T-helper 9 cell (primary cell): ENCODE results near the gene GARRE1.
"Not testable (repeated sequence)": the region's sequence is repeated elsewhere in the genome, so short reads cannot be mapped to it uniquely, and the experiment has no call there.

Source experiments
- DNase-seq: peaks from one replicate; pipeline ENCODE4 v3.0.0-alpha.2; 2020
- total RNA-seq, 2 donors: gene quantifications; one replicate each; lab custom pipeline; 2026; lab: John Stamatoyannopoulos, UW

Gene GARRE1, protein sequence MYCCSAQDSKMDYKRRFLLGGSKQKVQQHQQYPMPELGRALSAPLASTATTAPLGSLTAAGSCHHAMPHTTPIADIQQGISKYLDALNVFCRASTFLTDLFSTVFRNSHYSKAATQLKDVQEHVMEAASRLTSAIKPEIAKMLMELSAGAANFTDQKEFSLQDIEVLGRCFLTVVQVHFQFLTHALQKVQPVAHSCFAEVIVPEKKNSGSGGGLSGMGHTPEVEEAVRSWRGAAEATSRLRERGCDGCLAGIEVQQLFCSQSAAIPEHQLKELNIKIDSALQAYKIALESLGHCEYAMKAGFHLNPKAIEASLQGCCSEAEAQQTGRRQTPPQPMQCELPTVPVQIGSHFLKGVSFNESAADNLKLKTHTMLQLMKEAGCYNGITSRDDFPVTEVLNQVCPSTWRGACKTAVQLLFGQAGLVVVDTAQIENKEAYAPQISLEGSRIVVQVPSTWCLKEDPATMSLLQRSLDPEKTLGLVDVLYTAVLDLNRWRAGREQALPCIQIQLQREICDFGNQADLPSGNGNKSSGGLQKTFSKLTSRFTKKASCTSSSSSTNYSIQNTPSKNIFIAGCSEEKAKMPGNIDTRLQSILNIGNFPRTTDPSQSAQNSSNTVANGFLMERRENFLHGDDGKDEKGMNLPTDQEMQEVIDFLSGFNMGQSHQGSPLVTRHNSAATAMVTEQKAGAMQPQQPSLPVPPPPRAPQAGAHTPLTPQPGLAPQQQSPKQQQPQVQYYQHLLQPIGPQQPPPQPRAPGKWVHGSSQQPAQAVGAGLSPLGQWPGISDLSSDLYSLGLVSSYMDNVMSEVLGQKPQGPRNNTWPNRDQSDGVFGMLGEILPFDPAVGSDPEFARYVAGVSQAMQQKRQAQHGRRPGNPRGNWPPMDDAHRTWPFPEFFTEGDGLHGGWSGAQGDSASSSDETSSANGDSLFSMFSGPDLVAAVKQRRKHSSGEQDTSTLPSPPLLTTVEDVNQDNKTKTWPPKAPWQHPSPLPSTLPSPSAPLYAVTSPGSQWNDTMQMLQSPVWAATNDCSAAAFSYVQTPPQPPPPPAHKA (N-terminal part only)
- total RNA-seq, result 78.4 to 79.9 reads per million in 2 donors

DNA sequence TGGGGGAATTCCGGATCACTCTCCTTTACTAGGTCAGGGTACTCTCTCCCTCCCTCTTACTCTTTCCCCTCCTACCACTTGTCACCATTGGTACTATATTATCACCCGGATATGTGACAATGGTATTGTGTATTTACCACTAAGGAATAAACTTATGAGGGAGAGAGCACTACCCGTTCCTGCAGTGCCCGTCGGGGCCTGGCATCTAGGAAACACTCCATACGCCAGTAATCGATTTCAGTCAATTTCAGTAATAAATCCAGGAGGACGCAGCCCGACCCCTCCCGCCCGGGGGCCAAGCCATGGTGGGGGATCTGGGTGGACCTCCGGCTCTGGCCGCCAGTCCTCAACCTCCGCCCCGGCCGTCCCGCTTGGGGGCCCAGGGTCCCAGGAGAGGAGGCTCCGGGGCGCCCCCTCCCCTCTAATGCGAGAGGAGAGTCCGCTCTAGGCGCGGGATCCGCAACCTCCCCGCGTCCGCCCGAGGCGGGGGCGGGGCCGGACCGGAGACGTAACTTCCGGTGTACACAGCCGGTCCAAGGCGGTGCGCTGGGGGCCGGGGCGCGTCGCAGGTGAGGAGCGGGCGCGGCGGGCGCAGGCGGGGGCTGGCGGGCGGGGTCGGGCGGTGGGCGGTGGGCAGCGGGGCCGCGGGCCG, at the start of gene GARRE1:
GARRE1 (plus strand) TSS at position 509 of the 652 bp plus-strand sequence. CDS start 45,920 bp downstream, outside the sequence.
- peak; percentile 83 for DNase-seq

DNA sequence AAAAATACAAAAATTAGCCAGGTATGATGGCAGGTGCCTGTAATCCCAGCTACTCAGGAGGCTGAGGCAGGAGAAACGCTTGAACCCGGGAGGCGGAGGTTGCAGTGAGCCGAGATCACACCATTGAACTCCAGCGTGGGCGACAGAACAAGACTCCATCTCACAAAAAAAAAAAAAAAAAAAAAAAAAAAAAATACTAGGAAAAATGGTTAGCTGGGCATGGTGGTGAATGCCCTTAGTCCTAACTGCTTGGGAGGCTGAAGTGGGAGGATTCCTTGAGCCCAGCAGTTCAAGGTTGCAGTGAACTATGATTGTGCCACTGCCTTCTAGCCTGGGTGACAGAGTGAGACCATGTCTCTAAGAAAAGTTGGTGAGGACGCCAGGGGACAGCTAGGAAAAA, 49.0 kb upstream of the GARRE1 start:
- DNase-seq, result not testable (repeated sequence)

DNA sequence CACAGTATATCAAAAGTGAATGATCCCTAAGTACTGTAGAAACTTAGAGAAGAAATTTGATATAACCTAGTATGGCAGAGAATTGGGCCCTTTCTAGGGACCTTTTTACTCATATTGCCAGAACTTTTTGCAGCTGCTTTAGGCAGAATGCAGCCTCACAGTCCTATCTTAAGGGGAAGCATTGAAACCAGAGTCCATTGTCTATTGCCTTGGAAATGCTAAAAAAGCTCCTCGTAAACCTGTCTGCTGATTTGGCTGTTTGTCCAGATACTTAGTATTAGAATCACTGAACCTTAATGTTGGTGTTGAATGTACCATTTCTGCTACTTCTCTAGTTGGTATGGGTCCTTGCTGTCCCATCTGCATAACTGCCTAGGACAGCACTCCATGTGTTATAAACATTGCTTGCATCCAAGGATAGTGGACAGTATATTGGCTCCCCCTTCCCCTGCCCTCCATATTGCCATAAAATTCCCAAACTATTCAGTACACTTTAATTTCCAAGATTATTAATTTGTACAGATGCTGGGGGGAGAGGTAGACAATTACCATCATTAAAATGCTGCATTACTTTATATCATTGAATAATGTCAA, 46.0 kb upstream of the GARRE1 start:
- DNase-seq, result no peak

DNA sequence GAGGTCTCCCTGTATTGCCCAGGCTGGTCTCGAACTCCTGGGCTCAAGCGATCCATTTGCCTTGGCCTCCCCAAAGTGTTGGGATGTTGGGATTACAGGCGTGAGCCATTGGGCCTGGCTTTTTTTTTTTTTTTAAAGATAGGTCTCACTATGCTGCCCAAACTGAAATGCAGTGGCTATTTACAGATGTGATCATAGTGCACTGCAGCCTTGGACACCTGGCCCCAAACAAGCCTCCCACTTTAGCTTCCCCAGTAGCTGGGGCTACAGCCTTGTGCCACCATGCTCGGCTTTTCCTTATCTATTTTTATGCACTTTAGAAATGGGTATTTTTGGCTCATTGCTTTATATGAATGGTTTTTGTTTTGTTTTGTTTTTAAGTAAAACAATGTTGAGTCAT, 44.6 kb upstream of the GARRE1 start:
- no peak for DNase-seq

DNA sequence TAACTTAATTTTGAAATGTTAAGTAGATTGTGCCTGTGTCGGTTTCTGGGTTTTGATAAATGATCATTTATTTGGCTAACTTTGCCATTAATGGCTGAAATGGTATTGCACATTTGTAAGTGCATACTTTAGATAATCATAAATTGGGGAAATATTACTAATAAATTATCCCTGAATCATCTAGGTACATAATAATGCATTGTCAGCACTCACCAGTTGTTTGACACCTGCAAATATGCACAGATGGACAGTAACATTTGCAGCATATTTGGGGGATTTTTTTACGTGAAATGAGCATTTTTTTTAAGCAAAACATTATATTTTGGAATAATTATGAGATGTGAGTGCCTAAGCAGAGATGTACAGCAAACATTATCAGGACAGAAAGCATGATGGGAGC, 41.1 kb upstream of the GARRE1 start:
- no peak for DNase-seq

DNA sequence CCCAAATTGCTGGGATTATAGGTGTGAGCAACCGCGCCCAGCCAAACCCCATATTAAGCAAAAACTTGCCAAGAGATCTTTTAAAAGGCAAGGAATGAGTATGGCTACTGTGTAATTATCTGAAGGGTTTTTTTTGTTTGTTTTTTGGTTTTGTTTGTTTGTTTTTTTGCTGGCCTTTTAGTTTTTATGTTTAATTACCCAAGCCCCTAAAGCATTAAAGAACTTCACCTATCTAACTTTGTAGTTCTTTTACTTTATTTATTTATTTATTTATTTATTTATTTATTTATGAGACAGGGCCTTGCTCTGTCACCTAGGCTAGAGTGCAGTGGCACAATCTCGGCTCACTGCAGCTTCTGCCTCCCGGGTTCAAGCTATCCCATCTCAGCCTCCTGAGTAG, 40.3 kb upstream of the GARRE1 start:
- no peak for DNase-seq

DNA sequence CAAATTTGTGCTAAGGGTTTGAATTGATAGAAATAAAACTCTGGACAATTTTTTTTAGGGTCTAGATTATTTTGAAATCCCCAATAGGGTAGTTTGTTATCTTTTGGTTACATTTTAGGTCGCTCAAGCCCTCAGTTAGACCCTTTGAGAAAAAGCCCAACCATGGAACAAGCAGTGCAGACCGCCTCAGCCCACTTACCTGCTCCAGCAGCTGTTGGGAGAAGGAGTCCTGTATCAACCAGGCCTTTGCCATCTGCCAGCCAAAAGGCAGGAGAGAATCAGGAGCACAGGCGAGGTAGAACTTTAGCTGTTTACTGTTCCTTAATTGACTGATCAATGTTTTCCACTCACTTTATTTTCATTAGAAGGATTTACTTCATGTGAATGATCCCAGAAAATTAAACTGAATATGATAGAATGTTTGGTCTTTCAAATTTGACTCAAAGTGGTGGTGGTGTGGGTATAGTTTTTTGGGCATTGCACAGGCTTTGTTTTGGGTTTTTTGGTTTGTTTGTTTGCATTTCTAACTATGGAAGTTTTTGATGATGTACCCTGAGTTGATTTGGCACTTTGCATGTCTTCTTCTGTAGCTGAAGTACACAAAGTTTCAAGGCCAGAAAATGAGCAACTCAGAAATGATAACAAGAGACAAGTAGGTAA, 39.2 kb upstream of the GARRE1 start:
- DNase-seq, result no peak

DNA sequence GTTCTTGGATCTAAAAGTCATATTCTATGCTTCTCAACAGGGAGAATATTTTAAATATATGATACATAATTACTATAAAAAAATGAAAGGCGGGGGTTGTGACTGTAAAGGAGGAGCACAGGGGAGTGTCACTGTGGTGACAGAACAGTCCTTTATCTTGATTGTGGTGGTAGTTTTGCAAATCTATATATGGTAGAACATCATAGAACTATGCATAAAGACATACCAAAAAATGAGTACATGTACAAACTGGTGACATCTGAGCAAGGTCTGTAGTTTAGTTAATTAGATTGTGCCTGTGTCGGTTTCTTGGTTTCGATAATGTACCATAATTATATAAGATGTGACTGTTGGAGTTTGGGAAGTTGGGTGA, 38.7 kb upstream of the GARRE1 start:
- DNase-seq, result no peak

DNA sequence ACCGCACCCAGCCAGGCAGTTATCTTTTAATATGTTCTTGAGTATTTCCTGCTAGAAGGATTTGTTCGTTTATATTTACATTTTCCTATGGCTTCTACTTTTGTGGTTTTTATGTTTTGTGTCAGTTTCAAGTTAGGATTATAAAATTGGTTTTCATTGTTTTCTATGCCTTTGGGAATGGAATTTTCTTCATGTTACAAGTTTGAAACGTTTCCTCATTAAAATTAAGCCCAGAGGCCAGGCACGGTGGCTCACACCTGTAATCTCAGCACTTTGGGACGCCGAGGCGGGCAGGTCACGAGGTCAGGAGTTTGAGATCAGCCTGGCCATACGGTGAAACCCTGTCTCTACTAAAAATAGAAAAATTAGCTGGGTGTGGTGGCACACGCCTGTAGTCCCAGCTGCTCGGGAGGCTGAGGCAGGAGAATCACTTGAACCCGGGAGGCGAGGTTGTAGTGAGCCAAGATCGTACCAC, 37.6 kb upstream of the GARRE1 start:
- not testable (repeated sequence) for DNase-seq

DNA sequence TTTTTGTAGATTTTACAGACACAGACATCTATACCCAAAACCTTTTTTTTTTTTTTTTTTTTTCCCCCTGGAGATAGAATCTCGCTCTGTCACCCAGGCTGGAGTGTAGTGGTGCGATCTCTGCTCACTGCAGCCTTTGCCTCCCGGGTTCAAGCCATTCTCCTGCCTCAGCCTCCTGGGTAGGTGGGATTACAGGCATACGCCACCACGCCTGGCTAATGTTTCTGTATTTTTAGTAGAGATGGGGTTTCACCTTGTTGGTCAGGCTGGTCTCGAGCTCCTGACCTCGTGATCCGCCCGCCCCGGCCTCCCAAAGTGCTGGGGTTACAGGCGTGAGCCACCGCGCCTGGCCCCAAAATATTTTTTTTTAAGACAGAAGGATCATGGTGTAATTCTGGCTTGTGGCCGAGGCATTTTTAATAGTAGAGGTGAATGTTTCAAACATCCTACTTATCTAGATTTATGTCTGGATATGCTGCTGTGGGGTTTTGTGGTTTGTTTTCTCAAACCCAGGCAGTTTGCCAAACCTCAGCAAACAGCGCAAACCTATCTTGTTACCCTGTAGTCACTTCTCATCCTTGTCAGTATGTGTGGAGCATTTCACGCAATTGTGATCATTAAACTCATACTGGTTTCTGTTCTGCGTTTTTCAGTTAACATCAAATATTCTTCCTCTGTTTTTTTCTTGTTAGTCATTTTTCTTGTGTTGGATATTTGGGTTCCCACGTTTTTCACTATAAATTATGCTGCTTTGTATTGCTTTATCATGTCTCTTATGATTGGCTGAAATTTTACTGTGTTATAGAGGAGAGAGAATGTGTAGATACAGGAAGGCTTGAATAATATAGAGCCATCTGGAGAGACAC, 36.2 kb upstream of the GARRE1 start:
- DNase-seq, result peak; percentile 50

DNA sequence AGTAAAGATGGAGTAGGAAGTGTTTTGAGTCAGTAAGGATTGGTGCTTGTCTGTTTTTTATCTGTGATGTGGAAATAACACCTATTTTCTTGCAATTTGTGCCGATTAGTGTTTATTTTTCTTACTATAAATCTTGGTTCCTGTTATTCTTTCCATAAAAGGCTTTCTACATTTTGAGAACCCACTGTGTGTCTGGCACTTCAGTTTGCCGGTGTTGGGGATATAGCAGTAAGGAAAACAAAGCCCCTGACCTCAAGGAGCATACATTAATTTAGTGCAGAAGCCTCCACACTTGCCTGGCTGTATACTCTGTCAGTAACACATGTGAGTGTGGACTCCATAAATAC, 35.6 kb upstream of the GARRE1 start:
- no peak for DNase-seq

DNA sequence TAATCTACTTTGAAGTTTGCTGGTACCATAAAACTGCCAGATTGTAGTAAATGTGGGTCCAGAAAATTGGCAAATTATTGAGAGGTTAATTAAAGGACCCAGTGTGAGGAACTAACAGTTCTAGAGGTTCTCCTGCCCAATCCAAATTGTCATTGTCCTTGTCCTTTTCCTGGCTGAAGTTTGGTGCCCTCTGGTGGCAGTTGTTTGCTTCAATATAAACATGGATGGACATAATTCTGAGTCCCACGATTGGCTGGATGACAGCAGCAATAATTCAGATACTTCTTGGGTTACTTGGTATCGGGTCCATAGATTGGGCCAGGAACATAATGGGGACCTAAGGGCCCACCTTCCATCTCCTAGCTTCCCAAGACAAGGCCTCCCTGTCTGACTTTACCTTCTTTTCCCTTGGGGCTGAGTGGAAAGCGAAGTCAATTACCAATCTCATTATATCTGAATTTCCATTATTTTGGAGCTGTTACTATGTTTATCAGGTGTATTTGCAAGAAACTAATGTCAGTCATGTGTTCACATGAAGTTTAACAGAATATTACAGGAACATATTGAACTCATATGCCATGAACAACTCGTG, 33.8 kb upstream of the GARRE1 start:
- peak; percentile 60 for DNase-seq

DNA sequence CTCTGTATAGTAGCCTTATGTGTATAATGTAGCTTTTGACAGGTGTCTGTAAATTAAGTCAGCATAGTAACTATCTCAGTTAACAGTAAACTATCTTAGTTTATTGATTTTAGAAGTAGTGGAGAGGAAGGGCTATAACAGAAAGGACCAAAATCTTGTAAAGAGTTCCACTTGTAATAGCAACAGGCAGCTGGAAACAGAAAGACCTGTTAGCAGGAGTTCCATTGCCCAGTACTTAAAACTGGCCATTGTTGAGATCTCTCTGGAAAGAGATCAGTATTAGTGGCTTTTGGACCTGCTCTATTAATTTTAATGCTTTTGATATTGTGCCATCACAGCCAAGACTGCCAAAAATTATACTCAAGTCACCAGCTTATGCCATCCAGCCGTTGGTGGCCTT, 32.0 kb upstream of the GARRE1 start:
- no peak for DNase-seq

DNA sequence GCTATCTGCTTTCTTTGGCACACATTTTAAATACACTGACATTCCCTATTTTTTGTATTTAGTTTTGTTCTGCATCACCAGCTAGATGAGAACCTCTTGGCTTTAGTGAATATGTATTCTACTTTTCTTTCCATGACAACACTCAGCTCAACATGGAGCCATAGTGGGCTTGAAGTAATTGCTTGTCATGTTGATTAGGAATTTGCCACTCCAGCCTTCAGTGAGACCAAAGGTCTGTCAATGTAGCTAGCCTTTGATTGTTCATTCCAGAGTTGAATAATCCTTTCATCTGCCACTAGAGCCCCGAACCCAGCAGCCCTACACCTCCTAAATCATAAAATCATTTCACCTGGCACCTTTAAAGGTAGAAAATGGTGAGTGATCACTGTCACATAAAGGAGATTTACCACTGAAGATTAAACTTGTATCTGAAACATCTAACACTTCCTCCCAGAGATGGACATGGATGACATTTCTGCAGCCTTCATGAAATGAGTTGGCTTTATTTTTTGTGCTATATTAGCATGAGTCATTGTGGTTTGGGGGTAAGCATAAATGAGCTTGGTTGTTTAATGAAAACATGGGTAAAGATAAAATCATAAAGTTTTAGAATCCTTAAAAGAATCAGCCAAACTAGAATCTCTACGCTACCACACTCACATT, 29.2 kb upstream of the GARRE1 start:
- no peak for DNase-seq

DNA sequence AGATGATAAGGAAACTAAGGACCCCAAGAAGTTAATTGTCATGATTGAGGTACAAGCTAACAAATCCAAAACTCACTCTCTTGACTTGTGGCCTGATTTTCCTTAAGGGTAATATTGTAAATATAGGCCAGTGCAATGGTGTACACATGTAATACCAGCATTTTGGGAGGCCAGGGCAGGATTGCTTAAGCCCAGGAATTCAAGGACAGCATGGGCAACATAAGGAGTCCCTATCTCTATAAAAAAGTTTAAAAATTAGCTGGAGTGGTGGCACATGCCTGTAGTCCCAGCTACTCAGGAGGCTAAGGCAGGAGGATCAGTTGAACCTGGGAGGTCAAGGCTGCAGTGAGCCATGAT, 28.7 kb upstream of the GARRE1 start:
- DNase-seq, result no peak

DNA sequence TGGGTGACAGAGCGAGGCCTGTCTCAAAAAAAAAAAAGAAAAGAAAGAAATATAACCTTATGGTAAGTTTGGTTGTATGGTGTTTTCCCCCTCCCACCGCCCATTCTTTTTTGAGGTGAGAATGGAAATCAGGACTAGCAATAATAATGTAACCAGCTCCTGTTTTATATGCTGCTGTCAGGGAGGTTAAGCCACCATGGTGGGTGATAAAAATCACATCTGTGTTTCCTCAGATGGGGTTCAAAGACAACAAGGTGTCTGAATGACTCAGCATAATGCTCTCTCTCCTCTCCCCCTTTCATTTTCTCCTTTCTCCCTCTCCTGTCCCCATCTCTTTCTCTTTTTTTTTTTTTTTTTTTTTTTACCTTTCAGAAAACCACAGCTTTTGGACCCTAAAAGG, 28.3 kb upstream of the GARRE1 start:
- DNase-seq, result no peak

DNA sequence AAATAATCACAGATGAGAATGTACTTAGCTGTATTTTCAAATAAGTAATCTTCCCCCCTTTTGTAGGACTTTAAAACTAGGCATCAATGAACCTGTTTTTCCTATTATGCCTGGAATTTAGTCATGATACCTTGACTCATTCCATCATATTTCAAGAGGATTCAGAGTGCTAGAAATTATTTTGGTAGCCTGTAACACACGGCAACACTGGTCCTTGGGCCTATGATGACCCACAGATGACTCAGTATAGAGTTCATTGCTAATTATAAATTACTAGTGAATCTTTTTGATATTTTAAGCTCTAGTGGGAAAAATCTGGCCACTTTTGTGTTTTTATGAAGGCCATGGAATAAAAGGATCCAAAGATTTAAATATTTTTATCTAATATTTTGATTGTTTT, 26.0 kb upstream of the GARRE1 start:
- DNase-seq, result no peak

DNA sequence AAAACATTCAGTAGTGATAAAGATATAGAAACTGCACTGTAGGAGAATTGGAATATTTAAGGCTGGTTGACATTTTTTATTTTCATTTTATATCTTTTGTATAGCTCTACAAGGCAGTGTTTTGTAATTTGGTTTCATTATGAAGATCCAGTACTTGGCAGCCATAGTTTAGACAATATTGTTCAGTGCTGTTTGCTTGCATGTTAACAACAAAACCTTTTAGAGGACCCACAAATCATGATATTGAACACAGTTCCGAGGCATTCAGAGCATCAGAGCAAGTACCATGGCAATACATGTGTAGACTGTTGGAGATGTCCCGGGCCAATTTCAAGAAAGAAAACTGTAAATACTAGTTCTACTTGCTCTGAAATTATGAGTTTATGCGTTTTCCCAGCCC, 25.6 kb upstream of the GARRE1 start:
- no peak for DNase-seq

DNA sequence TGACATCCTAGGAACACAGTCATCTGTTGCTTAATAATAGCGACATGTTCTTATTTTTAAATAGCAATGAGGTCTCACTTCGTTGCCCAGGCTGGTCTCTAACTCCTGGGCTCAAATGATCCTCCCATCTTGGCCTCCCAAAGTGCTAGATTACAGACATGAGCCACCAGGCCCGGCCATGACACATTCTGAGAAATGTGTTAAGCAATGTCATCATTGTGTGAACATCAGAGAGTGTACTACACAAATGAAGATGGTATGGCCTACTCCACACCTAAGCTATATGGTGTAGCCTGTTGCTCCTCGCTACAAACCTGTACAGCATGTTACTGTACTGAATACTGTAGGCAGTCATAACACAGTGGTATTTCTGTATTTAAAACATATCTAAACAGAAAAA, 24.6 kb upstream of the GARRE1 start:
- no peak for DNase-seq

DNA sequence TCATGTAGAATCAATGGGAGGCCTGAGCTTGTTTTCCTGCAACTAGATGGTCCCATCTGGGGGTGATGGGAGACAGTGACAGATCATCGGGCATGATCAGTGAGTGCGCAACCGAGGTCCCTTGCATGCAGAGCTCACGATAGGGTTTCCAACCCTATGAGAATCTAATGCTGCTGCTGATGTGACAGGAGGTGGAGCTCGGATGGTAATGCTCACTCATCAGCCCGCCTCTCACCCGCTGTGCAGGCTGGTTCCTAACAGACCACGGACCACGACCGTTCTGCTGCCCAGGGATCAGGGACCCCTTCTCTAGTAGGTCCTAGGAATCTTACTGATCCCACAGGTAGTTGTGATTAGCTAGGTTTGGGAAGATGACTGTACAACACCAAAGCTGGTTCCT, 23.5 kb upstream of the GARRE1 start:
- no peak for DNase-seq
